H1 (cell line): Measurements from ENCODE around the gene GAS6. TPM values are rescaled to one million over a fixed set of nuclear protein-coding genes. Genes with fewer than 3 reads are reported as not detected.

Experiments used
- CTCF ChIA-PET: fragments of 300-600 bp; sonication (Branson Sonifier 250); formaldehyde crosslinking; loops from one replicate; lab custom pipeline; 2021; ENCODE audit not compliant: partially characterized antibody; lab: Charles Lee
- POLR2A ChIA-PET: fragments of 300-600 bp; sonication (Branson Sonifier 250); formaldehyde crosslinking; loops from one replicate; lab custom pipeline; 2021; ENCODE audit warnings: inconsistent platforms; ENCODE audit not compliant: partially characterized antibody; lab: Charles Lee
- DNase-seq, 2 experiments: peaks; one replicate each; pipeline versions ENCODE4 v3.0.0 to v3.0.0-alpha.2; 2010 to 2022; ENCODE audit warnings: low spot score in 2 of 2, low read depth in 1 of 2, mixed read lengths in 1 of 2
- FAIRE-seq: peaks from 2 replicates; lab custom pipeline; 2011; peaks lifted over from hg19 to GRCh38; lab: Jason Lieb, UNC
- H2AFZ ChIP-seq: 2 replicates; pipeline ENCODE4 v1.8.1; 2012; ENCODE audit warnings: low read length, inconsistent platforms
- H2AK5ac ChIP-seq: 2 replicates; pipeline ENCODE4 v1.6.1; 2013; ENCODE audit warnings: low read depth, low read length
- H2BK120ac ChIP-seq: replicated peaks from 2 replicates; pipeline ENCODE3; 2013; ENCODE audit warnings: low read depth, low read length, inconsistent platforms
- H2BK12ac ChIP-seq: 2 replicates; pipeline ENCODE4 v1.6.1; 2013; ENCODE audit warnings: low read depth, low read length
- H2BK15ac ChIP-seq: 2 replicates; pipeline ENCODE4 v1.6.1; 2013; ENCODE audit warnings: low read length
- H2BK20ac ChIP-seq: 2 replicates; pipeline ENCODE4 v1.6.1; 2013; ENCODE audit warnings: low read length
- H2BK5ac ChIP-seq: 2 replicates; pipeline ENCODE4 v1.6.1; 2013; ENCODE audit warnings: low read depth, low read length
- H3K14ac ChIP-seq: 2 replicates; pipeline ENCODE4 v1.6.1; 2013; ENCODE audit warnings: inconsistent platforms; ENCODE audit not compliant: insufficient read length
- H3K18ac ChIP-seq: 2 replicates; pipeline ENCODE4 v1.6.1; 2013; ENCODE audit warnings: low read length; ENCODE audit errors: extremely low read depth
- H3K23ac ChIP-seq: 2 replicates; pipeline ENCODE4 v1.6.1; 2013; ENCODE audit warnings: inconsistent platforms; ENCODE audit not compliant: insufficient read length
- H3K23me2 ChIP-seq: 2 replicates; pipeline ENCODE4 v1.6.1; 2013; ENCODE audit warnings: low read depth, low read length
- H3K27ac ChIP-seq: 2 replicates; pipeline ENCODE4 v1.6.1; 2011; ENCODE audit warnings: low read depth, low read length, inconsistent platforms
- H3K27me3 ChIP-seq, 4 experiments: replicated peaks in 1 of 4; 1 replicate in 1 of 4; 2 replicates in 3 of 4; pipeline versions ENCODE4 v1.6.1 to v1.8.1; 2011 to 2013; ENCODE audit warnings: low read length in 3 of 4, mild to moderate bottlenecking in 3 of 4, inconsistent platforms in 2 of 4, mixed read lengths in 2 of 4, moderate library complexity in 1 of 4; ENCODE audit not compliant: control insufficient read depth in 3 of 4, insufficient read depth in 3 of 4; ENCODE audit errors: extremely low read depth in 1 of 4
- H3K36me3 ChIP-seq, 4 experiments: 2 replicates each; pipeline versions ENCODE4 v1.6.1 to v1.8.1; 2011 to 2013; ENCODE audit warnings: mild to moderate bottlenecking in 4 of 4, low read length in 3 of 4, moderate library complexity in 2 of 4, control low read depth in 1 of 4, inconsistent platforms in 1 of 4; ENCODE audit not compliant: insufficient read depth in 4 of 4, control insufficient read depth in 2 of 4
- H3K4ac ChIP-seq: replicated peaks from 2 replicates; pipeline ENCODE3; 2013; ENCODE audit warnings: low read length, low read depth, mixed read lengths, inconsistent platforms; ENCODE audit not compliant: insufficient read length
- H3K4me1 ChIP-seq, 4 experiments: replicated peaks in 1 of 4; 1 replicate in 1 of 4; 2 replicates in 3 of 4; pipeline versions ENCODE4 v1.6.1 to v1.8.1; 2011 to 2013; ENCODE audit warnings: low read length in 3 of 4, inconsistent platforms in 2 of 4, mixed read lengths in 1 of 4; ENCODE audit not compliant: insufficient read depth in 4 of 4, control insufficient read depth in 3 of 4
- H3K4me2 ChIP-seq, 2 experiments: 2 replicates each; pipeline versions ENCODE4 v1.6.1 to v1.8.1; 2011 to 2013; ENCODE audit warnings: low read depth in 2 of 2, low read length in 2 of 2, control low read depth in 1 of 2, inconsistent platforms in 1 of 2, mild to moderate bottlenecking in 1 of 2; ENCODE audit not compliant: insufficient read depth in 1 of 2
- H3K4me3 ChIP-seq, 4 experiments: fragments of 200-600, 300-600 bp in 1 of 4; sonication (generic), shearing (Covaris generic), sonication (Bioruptor Twin) in 1 of 4; 2 replicates each; pipeline versions ENCODE4 v1.5.1 to v1.8.1; 2011 to 2016; ENCODE audit warnings: low read length in 4 of 4, low read depth in 3 of 4, control low read depth in 2 of 4, inconsistent platforms in 2 of 4, mild to moderate bottlenecking in 2 of 4, mixed read lengths in 1 of 4, moderate library complexity in 1 of 4; ENCODE audit not compliant: insufficient read depth in 2 of 4; ENCODE audit errors: extremely low read depth in 1 of 4
- H3K56ac ChIP-seq: replicated peaks from 2 replicates; pipeline ENCODE3; 2013; ENCODE audit warnings: low read depth, mild to moderate bottlenecking, mixed read lengths, low read length, inconsistent platforms; ENCODE audit not compliant: insufficient read length
- H3K79me1 ChIP-seq: 2 replicates; pipeline ENCODE4 v1.6.1; 2013; ENCODE audit warnings: low read depth, low read length, control low read depth
- H3K79me2 ChIP-seq, 2 experiments: 2 replicates each; pipeline versions ENCODE4 v1.6.1 to v1.8.1; 2012 to 2013; ENCODE audit warnings: low read length in 2 of 2, mild to moderate bottlenecking in 2 of 2, inconsistent platforms in 1 of 2; ENCODE audit not compliant: insufficient read depth in 2 of 2, control insufficient read depth in 1 of 2
- H3K9ac ChIP-seq, 4 experiments: replicated peaks in 1 of 4; 1 replicate in 1 of 4; 2 replicates in 3 of 4; pipeline versions ENCODE4 v1.6.1 to v1.8.1; 2011 to 2013; ENCODE audit warnings: low read depth in 3 of 4, low read length in 3 of 4, control low read depth in 2 of 4, mild to moderate bottlenecking in 2 of 4, moderate library complexity in 2 of 4, inconsistent platforms in 1 of 4; ENCODE audit errors: extremely low read depth in 1 of 4
- H3K9me3 ChIP-seq, 2 experiments: 2 replicates each; pipeline versions ENCODE4 v1.6.1 to v1.8.1; 2012 to 2013; ENCODE audit warnings: mild to moderate bottlenecking in 2 of 2, moderate library complexity in 2 of 2, control low read depth in 1 of 2, inconsistent platforms in 1 of 2, low read depth in 1 of 2, low read length in 1 of 2, mixed read lengths in 1 of 2; ENCODE audit not compliant: insufficient read depth in 2 of 2
- H4K20me1 ChIP-seq, 2 experiments: replicated peaks in 1 of 2; 2 replicates each; pipeline versions ENCODE3 to v1.8.1; 2011 to 2013; ENCODE audit warnings: inconsistent platforms in 2 of 2, low read length in 2 of 2, mild to moderate bottlenecking in 1 of 2; ENCODE audit not compliant: insufficient read depth in 2 of 2, control insufficient read depth in 1 of 2
- H4K5ac ChIP-seq: 2 replicates; pipeline ENCODE4 v1.6.1; 2013; ENCODE audit warnings: low read length, low read depth, mixed read lengths, inconsistent platforms; ENCODE audit not compliant: insufficient read length
- H4K8ac ChIP-seq: 2 replicates; pipeline ENCODE4 v1.8.0; 2013; ENCODE audit warnings: mild to moderate bottlenecking, moderate library complexity, low read length, inconsistent platforms; ENCODE audit not compliant: insufficient read depth; ENCODE audit errors: extremely low read depth
- H4K91ac ChIP-seq: replicated peaks from 2 replicates; pipeline ENCODE3; 2013; ENCODE audit warnings: low read length, mixed read lengths, inconsistent platforms; ENCODE audit not compliant: insufficient read length
- CBX8 ChIP-seq: fragments of 300-800, 300-1000 bp; sonication (generic); IDR thresholded peaks from 2 replicates; pipeline ENCODE4 v1.7.1; 2016; ENCODE audit warnings: low read depth, low read length, borderline replicate concordance
- CTCF ChIP-seq, 3 experiments: IDR thresholded peaks; 1 replicate in 2 of 3; 2 replicates in 1 of 3; pipeline versions ENCODE4 v1.5.1 to v1.6.1; 2011; ENCODE audit warnings: low read length in 3 of 3, mild to moderate bottlenecking in 3 of 3, inconsistent platforms in 2 of 3, low read depth in 1 of 3, moderate library complexity in 1 of 3; ENCODE audit not compliant: insufficient read depth in 1 of 3; ENCODE audit errors: control extremely low read depth in 1 of 3
- GTF2F1 ChIP-seq: IDR thresholded peaks from 2 replicates; pipeline ENCODE4 v1.6.1; 2012; ENCODE audit warnings: low read depth, low read length, improper control_type of control experiment, borderline replicate concordance
- HDAC2 ChIP-seq, 2 experiments: fragments of 300-600 bp in 1 of 2; sonication (generic) in 1 of 2; IDR thresholded peaks; 2 replicates each; pipeline ENCODE4 v1.6.1; 2011 to 2012; ENCODE audit warnings: low read depth in 2 of 2, low read length in 2 of 2, mild to moderate bottlenecking in 2 of 2, moderate library complexity in 2 of 2, borderline replicate concordance in 1 of 2, inconsistent platforms in 1 of 2
- JUND ChIP-seq: IDR thresholded peaks from 2 replicates; pipeline ENCODE4 v1.6.1; 2011; ENCODE audit warnings: mild to moderate bottlenecking, improper control_type of control experiment, low read length
- MAX ChIP-seq: IDR thresholded peaks from 2 replicates; pipeline ENCODE4 v1.6.1; 2012; ENCODE audit warnings: inconsistent platforms
- RXRA ChIP-seq: IDR thresholded peaks from 2 replicates; pipeline ENCODE4 v1.6.1; 2011; ENCODE audit warnings: low read depth, mild to moderate bottlenecking, low read length, moderate library complexity; ENCODE audit not compliant: insufficient read depth
- SP4 ChIP-seq: IDR thresholded peaks from 2 replicates; pipeline ENCODE4 v1.6.1; 2012; ENCODE audit warnings: low read length, inconsistent platforms
- SRF ChIP-seq: IDR thresholded peaks from 2 replicates; pipeline ENCODE4 v1.6.1; 2011; ENCODE audit warnings: mild to moderate bottlenecking, low read depth, low read length, moderate library complexity
- TAF7 ChIP-seq: optimal IDR thresholded peaks from 2 replicates; pipeline ENCODE3; 2011; ENCODE audit warnings: low read depth, mild to moderate bottlenecking, inconsistent platforms, low read length, moderate library complexity, borderline replicate concordance
- YY1 ChIP-seq: IDR thresholded peaks from 2 replicates; pipeline ENCODE4 v1.6.1; 2011; ENCODE audit warnings: low read depth, mild to moderate bottlenecking, low read length
- WGBS, 2 experiments: shearing (Covaris generic) in 1 of 2; methylation state at CpG; one replicate each; pipeline versions ENCODE4 v1.1.6 to v1.1.7; 2013 to 2015; ENCODE audit warnings: low lambda C conversion rate in 2 of 2, mixed read lengths in 2 of 2, inconsistent platforms in 1 of 2, low coverage in 1 of 2, missing lambda C conversion rate in 1 of 2; ENCODE audit not compliant: insufficient replicate concordance in 2 of 2, insufficient coverage in 1 of 2, insufficient read length in 1 of 2; ENCODE audit errors: extremely low coverage in 1 of 2, missing lambda C conversion rate in 1 of 2; 5-methylcytosine and 5-hydroxymethylcytosine counted together
- polyA plus RNA-seq, 7 experiments: library from polyadenylated mRNA; depleted of rRNA in 3 of 7; stranded (reverse) in 5 of 7; unstranded in 2 of 7; fragments of >200 nt in 5 of 7; fragments of 200-250 nt in 2 of 7; gene quantifications; 1 replicate in 5 of 7; 2 replicates in 1 of 7; 4 replicates in 1 of 7; pipeline versions ENCODE4 v1.2.1 to v1.2.3, GENCODE V29; 2011 to 2013; ENCODE audit warnings: missing spikeins in 2 of 7, mixed read lengths in 2 of 7
- total RNA-seq: library from RNA; stranded (reverse); fragmentation: NEBNext Ultra II Directional; extraction: Animal tissue kit (Norgen Biotek cat#: 25700); gene quantifications from 2 replicates; pipeline ENCODE4 v1.2.1, GENCODE V29; 2021

Gene GAS6
- total and polyA plus RNA-seq, 2 of the 8 experiments (the other 6 are each of a cell fraction or from before 2014, with no cell fraction given): 18.6 to 31.0 TPM

GRCh38 chr13:113887700-113888201 lies 23.9 kb upstream of the GAS6 start:
- no peak overlapping the region for H3K18ac ChIP-seq
- WGBS, 2 experiments: 95% methylated on average over 1 of the region's 1 CpG; no CpG with 5 or more reads in 1 of the 2 experiments
- no peak for FAIRE-seq

More at GRCh38 chr13:113887700-113888201, 23.9 kb upstream of the GAS6 start:
- H3K23ac ChIP-seq: no peak overlapping the region
- no peaks in the 10 kb centered on the region for H3K79me1 ChIP-seq
- no peak overlapping the region for H4K5ac ChIP-seq
- no peaks in the 10 kb centered on the region; a peak in 1 of 8 replicates for H3K36me3 ChIP-seq
- H3K56ac ChIP-seq: no peak overlapping the region
- H3K4me1 ChIP-seq: peaks cover 0 to 5% (median 2%) of the 10 kb centered on the region in 4 experiments; a peak in 2 of 7 replicates
- no peak overlapping the region for H3K9ac ChIP-seq
- no peak overlapping the region for H4K8ac ChIP-seq
- no peak overlapping the region for H2BK12ac ChIP-seq
- H4K20me1 ChIP-seq: no peaks in the 10 kb centered on the region
- H3K14ac ChIP-seq: no peak overlapping the region
- no peaks in the 10 kb centered on the region for H3K23me2 ChIP-seq
- no peak overlapping the region for H2BK5ac ChIP-seq
- POLR2A ChIA-PET: no interaction called here
- no peak for TF ChIP-seq MAX
- no peak for TF ChIP-seq TAF7
- TF ChIP-seq SP4: no peak
- no peak for TF ChIP-seq CBX8
- no peak for TF ChIP-seq YY1
- no peak for TF ChIP-seq JUND
- TF ChIP-seq SRF: no peak
- no peak for TF ChIP-seq GTF2F1
- no peak for TF ChIP-seq HDAC2 (IDR thresholded peaks at IDR 0.05; ENCODE audit: borderline replicate concordance in 1 of 2, low read depth in 2 of 2, low read length in 2 of 2)
- TF ChIP-seq CTCF (IDR thresholded peaks at IDR 0.05; ENCODE audit: control extremely low read depth in 1 of 3, insufficient read depth in 1 of 3, low read depth in 1 of 3, low read length in 3 of 3): no peak
- no peak for TF ChIP-seq RXRA
- CTCF ChIA-PET: interaction anchor here (0.6 kb wide), 1 partner anchor 258 kb away, joined by 3 read pairs; no protein-coding TSS in a partner anchor
- H2AFZ ChIP-seq: no peak overlapping the region
- no peak overlapping the region for H2BK120ac ChIP-seq
- no peak for DNase-seq
- no peak overlapping the region for H2AK5ac ChIP-seq
- peaks cover 0 to 3% of the 10 kb centered on the region in 2 experiments; a peak in 1 of 4 replicates for H3K9me3 ChIP-seq
- H3K79me2 ChIP-seq: no peaks in the 10 kb centered on the region
- H2BK20ac ChIP-seq: 0 out of 2 replicates have a peak overlapping the region, but pooled peaks have one; percentile 51
- no peak overlapping the region for H2BK15ac ChIP-seq
- H3K27ac ChIP-seq: no peak overlapping the region
- no peak overlapping the region for H4K91ac ChIP-seq
- no peak overlapping the region for H3K4me2 ChIP-seq
- H3K4ac ChIP-seq: no peak overlapping the region
- H3K4me3 ChIP-seq: no peak overlapping the region
- no peaks in the 10 kb centered on the region for H3K27me3 ChIP-seq
